Measurements from ENCODE around the gene VAT1. TPM values are rescaled to one million over a fixed set of nuclear protein-coding genes. Genes with fewer than 3 reads are reported as not detected.
A peak's percentile ranks its signal among the peaks of the same experiment; 100 is the strongest.

The VAT1 gene
- total RNA-seq: 100 to 1,000 TPM in 3 of 4 donors, 10 to 100 TPM in 1; 89.2 to 187 (median 139) TPM

- H3K4me3 ChIP-seq: peak within 1 kb of the TSS; percentile 93 to 100
- no peaks in the 10 kb centered on the region for H3K27me3 ChIP-seq
- 0% methylated on average over 9 of the region's 80 CpGs; no CpG with 5 or more reads in 1 of the 2 donors for WGBS, 2 donors (ENCODE audit: low coverage in 1 of 2)
- H3K36me3 ChIP-seq: peaks cover 0 to 17% of the 10 kb centered on the region in 2 donors
- peak in 1 of 2 donors; percentile 23 for TF ChIP-seq POLR2A (IDR thresholded peaks at IDR 0.05)
- TF ChIP-seq POLR2AphosphoS5 (IDR thresholded peaks at IDR 0.05): peak; percentile 43
- TF ChIP-seq CTCF (IDR thresholded peaks at IDR 0.05): peak in 2 of 4 experiments; percentile 2 to 13
- no peak for TF ChIP-seq EP300 (IDR thresholded peaks at IDR 0.05)
- H3K9me3 ChIP-seq: no peaks in the 10 kb centered on the region
- H3K27ac ChIP-seq: peak within 1 kb of the TSS; percentile 69 to 92 (median 90)
- ATAC-seq: peak; percentile 71
- peaks cover 0 to 69% (median 35%) of the 10 kb centered on the region in 3 donors for H3K4me1 ChIP-seq
These were observed at the start of gene VAT1 for GRCh38 chr17:43021741-43022512. TSS of gene VAT1 (minus strand) at chr17:43022385. CDS start at chr17:43022322, 63 bp downstream.

GRCh38 chr17:43070872-43071271 lies 48.7 kb upstream of the VAT1 start:
- Histone ChIP-seq H3K27ac (no peak overlapping the region), H3K4me3 (no peak overlapping the region), H3K36me3 (peaks cover 0 to 26% of the 10 kb centered on the region in 2 donors), H3K27me3 (no peaks in the 10 kb centered on the region), H3K4me1 (no peaks in the 10 kb centered on the region), H3K9me3 (no peaks in the 10 kb centered on the region)
- TF ChIP-seq CTCF (IDR thresholded peaks at IDR 0.05): no peak
- no peak for TF ChIP-seq POLR2A (IDR thresholded peaks at IDR 0.05)
- TF ChIP-seq POLR2AphosphoS5 (IDR thresholded peaks at IDR 0.05): no peak
- no peak for TF ChIP-seq EP300 (IDR thresholded peaks at IDR 0.05)
- ATAC-seq: no peak
- WGBS, 2 donors (ENCODE audit: low coverage in 1 of 2): no CpG with 5 or more reads among the region's 1 CpG

DNA sequence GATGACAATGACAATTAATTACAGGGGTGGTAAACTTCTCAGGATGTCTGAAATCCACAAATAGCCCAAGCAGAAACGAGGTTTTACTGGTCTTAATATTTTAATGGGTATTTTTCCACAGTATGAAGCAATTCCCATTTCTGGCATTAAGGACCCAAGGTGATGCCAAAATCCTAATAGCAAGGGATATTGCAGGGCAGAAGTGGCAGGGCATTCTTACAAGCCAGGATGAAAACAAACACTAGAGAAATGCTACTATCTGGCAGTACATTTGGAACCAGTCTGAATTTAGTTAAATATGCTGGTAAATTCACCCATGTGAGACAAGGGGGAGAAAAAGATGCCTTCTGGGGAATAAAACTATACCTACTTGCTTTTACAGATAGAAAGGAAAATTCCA lies 48.1 kb upstream of the VAT1 start:
- no peaks in the 10 kb centered on the region for H3K9me3 ChIP-seq
- WGBS, 2 donors (ENCODE audit: low coverage in 1 of 2): 75 to 80% methylated on average over 1 of the region's 1 CpG
- no peak for ATAC-seq
- no peak overlapping the region for H3K27ac ChIP-seq
- TF ChIP-seq CTCF (IDR thresholded peaks at IDR 0.05): no peak
- TF ChIP-seq POLR2AphosphoS5 (IDR thresholded peaks at IDR 0.05): no peak
- TF ChIP-seq EP300 (IDR thresholded peaks at IDR 0.05): no peak
- no peak for TF ChIP-seq POLR2A (IDR thresholded peaks at IDR 0.05)
- H3K36me3 ChIP-seq: peaks cover 0 to 26% of the 10 kb centered on the region in 2 donors
- no peaks in the 10 kb centered on the region for H3K27me3 ChIP-seq
- no peak overlapping the region for H3K4me3 ChIP-seq
- no peaks in the 10 kb centered on the region for H3K4me1 ChIP-seq

DNA sequence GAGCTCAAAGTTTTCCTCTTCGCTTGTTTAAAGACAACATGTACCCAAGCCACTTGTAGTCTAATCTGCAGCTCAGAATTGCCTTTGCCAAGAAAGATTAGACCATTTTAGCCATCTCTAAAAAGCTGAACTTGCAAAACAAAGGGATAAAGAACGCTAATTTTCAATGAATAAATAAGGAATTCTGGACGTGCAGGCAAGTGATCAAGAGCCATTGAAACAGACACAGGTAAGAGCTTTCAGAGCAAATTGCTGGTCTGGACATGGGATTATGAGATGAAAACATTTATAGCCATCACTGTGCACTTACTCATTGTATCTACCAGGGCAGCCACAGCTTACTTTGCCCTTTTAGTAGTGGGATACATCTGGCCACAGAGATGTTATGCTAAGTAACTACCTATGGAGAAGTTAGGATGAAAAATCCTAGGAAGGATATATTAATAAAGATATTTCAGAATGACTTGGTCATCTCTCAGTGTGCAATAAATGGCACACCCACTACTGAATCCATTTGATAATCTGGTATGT lies 47.2 kb upstream of the VAT1 start:
- ATAC-seq: no peak
- no peaks in the 10 kb centered on the region for H3K9me3 ChIP-seq
- 90 to 100% methylated on average over 3 of the region's 3 CpGs for WGBS, 2 donors (ENCODE audit: low coverage in 1 of 2)
- no peaks in the 10 kb centered on the region for H3K27me3 ChIP-seq
- H3K36me3 ChIP-seq: peaks cover 0 to 26% of the 10 kb centered on the region in 2 donors
- TF ChIP-seq EP300 (IDR thresholded peaks at IDR 0.05) (no peak), POLR2A (IDR thresholded peaks at IDR 0.05) (no peak), CTCF (IDR thresholded peaks at IDR 0.05) (no peak), POLR2AphosphoS5 (IDR thresholded peaks at IDR 0.05) (no peak)
- no peak overlapping the region for H3K27ac ChIP-seq
- H3K4me1 ChIP-seq: no peaks in the 10 kb centered on the region
- H3K4me3 ChIP-seq: no peak overlapping the region

Data from gastroesophageal sphincter (tissue), 4 donors.